Muscle of arm (tissue), 12 donors: ENCODE measurements around the gene TUBA4B. TPM values are rescaled to one million over a fixed set of nuclear protein-coding genes. Genes with fewer than 3 reads are reported as not detected.

Experiments
- DNase-seq: peaks from one replicate; pipeline ENCODE4 v3.0.0-alpha.2; 2013
- polyA plus RNA-seq, 12 donors: library from polyadenylated mRNA; unstranded; fragments of 120-200 nt; gene quantifications; one replicate each; pipeline ENCODE4 v1.2.1, GENCODE V29; 2013; ENCODE audit not compliant: insufficient read length in 12 of 12

TUBA4B gene
- polyA plus RNA-seq, 12 donors, result 0.21 to 0.24 (median 0.23) TPM; not detected in 9

DNA sequence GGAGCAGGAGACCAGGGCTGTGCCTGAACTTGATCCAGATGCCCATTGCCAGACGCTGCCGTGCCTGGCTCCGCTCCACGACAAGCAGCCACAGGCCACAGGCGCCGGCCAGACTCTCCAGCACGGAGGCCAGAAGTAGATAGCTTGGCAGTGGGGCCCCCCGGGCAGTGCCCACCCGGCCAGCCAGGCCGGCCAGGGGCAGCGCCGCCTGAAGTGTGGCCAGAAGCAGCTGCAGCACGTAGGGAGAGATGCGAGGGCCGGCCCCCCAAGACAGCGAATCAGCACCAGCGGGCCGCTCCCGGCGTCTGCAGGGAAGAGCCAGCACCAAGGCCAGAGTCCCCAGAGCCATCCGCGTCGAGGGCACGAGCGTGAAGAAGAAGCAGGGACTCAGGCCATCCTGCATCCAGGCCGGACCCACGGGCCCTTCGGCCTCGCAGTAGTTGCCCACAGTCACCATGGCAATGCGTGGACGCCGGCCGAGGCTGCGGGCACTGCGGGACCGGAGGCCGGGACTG is 34.8 kb upstream of the TUBA4B start:
- no peak for DNase-seq

- DNase-seq, result peak; percentile 98
Measured at GRCh38 chr2:219218732-219219701, 34.0 kb upstream of the TUBA4B start, which contains the start of gene ABCB6. ABCB6 (minus strand) TSS chr2:219218958; CDS start chr2:219218673, 285 bp downstream.

- no peak for DNase-seq
Measured at GRCh38 chr2:219219784-219220532, 33.1 kb upstream of the TUBA4B start.

DNA sequence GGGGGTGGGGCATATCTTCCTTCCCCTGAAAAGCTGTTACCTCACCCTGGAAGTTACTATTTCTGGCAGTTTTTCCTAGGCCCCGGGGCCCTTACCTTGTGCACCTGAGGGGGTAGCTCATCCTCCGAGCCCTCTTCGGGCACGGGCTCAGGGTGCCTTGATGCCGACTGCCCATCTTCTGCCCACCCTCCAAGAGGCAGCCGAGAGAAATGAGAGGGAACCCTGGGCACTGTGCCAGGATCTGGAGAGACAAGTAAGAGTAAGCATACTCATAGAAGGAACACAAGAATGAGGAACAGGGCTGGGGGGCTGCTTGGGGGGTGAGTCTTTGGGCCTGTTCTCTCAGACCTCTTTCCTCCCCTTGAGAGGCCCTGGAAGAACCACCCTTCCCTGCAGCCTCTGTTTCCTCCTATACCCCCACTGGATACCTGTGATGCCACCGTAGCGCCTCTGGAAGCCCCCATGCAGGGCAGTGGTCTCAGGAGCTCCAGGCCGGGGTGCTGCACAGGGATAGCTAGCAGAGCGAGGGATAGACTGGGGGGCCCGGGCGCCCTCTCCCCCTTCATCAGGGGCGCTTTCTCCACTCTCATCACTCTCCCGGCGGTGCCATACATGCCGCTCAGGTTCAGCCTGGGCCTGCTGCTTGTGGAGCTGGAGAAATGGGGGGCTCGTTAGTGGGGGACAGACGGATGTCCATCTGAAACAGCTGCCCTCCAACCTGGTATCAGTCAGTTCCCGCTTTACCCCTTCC is 32.2 kb upstream of the TUBA4B start:
- DNase-seq, result no peak

- DNase-seq, result no peak
Measured at GRCh38 chr2:219221957-219222518, 31.0 kb upstream of the TUBA4B start.

- no peak for DNase-seq
Measured at GRCh38 chr2:219223831-219224610, 29.0 kb upstream of the TUBA4B start.

DNA sequence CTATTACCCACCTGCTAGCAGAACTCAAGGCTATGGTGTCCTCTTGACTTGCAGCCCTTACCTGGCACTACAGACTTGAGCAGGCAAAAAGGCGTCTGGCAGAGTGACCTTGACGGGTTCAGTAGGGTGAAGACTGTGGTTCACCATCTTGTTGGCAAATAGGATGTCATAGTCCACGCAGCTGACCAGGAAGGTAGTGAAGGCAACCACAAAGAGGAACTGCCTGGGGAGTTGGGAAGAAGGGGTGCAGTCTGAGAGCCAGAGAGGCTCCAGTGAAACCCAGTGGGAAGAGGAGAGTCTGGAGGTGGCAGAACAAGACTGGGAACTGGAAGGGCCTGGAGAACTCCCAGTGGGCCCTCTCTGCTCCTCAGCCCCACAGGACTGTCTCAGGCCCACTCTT is 27.7 kb upstream of the TUBA4B start:
- no peak for DNase-seq

GRCh38 chr2:219228041-219228910 is 24.8 kb upstream of the TUBA4B start:
- no peak for DNase-seq

DNA sequence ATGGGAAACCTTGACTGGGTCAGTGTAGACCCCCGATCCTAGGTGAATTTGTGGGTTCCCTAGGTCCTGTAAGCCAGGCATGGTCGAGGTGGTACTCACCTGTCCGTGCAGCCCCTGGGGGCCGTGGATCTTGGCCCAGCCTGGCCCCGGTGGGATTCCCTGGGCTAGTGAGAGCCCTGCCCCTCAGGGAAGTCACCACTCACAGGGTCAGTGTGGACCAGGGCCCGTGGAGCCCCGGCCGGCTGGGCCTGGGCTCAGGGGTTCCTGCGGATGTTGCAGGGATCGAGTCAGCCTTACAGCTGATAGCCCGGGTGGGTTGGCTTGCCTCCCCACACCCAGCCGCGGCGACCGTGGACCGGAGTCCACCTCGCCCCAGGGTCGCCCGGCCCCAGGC is 24.1 kb upstream of the TUBA4B start:
- no peak for DNase-seq

DNA sequence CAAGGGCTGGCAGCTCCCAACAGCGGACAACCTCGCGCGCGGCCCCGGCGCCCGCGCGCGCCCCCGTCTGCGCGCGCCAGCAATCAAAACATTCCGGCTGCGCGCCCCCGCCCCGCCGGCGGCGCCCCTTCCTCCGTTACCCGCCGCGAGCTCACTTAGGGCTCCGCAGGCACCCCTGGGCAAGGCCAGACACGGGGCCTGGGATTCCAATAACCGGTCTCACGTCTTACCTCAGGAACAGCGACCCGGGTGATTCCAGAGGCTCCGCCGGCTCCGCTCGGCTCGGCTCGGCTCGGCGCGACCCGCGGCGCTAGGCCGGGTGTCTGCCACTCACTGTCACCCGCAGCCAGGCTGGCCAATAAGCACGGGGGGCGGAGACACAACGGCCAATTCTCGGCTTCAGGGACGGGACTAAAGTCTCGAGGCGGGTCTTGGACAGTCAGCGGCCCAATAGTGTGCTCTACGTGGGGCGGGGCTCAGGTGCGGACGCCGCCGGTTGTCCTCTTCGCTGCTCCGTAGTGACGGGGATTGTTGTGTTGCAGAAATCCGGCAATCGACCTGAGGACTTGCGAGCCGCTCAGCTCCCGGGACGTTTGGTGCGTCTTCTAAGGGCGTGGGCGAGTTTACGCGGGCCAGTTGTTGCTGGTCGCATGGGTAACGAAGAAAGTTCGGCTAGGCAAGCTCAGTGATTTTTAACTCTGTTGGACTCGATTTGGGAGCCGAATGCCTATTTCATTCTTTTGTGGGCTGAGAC is 23.6 kb upstream of the TUBA4B start, which contains the start of the genes ANKZF1 and ATG9A:
Gene ANKZF1 (plus strand): TSS at position 502 of the 754 bp plus-strand sequence. CDS start 452 bp downstream, outside the sequence.
Gene ATG9A (minus strand): TSS at position 332 of the 754 bp plus-strand sequence. CDS start 1,612 bp downstream, outside the sequence.
- peak; percentile 97 for DNase-seq

GRCh38 chr2:219230059-219230540 is 22.9 kb upstream of the TUBA4B start:
- DNase-seq, result peak; percentile 20

GRCh38 chr2:219234331-219234730 is 18.7 kb upstream of the TUBA4B start:
- DNase-seq, result no peak

DNA sequence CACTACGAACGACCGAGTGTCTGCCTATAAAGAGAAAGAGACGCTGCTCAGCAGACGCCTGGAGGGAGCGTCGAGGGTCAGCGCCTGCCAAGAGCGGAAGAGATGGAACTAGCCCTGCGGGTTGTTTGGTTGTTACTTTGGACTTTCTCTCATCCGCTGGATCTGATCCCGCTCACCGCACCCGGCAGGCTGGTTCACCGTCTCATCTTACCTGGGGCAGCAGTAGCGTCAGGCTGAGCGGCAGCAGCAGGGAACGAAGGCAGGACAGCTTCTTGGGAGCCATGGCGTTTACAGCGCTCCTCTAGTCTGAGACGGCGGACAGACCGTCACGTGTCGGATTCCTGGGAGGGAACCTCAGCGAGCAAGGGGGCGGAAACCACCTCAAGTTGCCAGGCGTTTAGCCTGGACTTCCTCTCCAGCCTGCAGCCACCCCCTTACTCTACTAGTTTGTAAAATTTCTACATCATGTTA is 9.7 kb upstream of the TUBA4B start:
- DNase-seq, result no peak

DNA sequence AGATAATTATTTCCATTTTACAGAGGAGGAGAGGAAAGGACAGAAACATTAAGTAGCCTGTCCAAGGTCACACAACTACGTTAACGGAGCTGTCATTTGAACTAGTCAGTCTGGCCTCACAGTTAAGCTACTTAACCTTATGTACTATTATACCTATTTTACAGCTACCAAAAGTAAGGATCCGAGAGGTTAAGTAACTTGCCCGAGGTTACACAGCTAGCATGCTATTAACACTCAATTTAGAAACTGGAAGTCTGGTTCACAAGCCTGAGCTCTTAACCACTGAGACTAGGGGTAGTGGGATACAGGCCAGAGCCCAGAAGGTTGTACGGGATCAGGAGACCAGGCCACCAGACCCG is 8.3 kb upstream of the TUBA4B start:
- no peak for DNase-seq

DNA sequence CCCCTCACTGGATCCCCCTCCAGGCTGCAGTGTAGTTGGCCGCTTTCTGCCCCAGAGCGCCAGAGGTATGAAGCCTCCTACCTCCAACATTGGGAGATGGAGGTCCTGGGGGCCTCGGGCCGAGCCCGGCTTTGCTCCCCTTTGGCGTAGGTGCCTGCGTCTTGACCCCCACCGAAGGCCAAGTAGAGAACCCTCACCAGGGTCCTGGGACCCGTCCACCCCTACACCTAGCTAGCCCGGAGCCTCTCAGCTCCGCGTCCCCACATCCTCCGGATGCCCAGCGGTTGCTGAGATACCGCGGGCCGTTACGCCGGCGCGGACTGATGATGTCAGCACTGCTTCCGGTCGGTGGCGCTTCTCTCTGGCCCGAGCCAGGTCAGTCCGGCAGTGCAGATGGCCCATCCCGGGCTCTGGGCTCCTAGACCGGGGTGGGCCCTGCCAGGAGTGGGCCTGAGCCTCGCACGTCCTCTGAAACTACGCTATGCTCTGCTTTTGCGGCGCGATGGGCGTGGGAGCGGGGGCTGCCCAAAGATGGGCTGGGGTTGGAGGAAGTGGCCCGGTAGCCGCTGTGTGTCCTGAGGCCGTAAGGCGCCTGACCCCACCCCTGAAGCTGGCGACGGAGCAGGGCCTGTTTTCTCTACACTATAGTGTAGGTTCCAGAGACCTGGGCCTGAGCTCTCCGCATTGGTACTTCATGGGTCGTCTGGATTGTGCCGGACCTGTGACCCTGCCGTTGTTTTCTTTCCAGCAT is 7.7 kb upstream of the TUBA4B start, which contains the start of the genes GLB1L and STK16:
Gene GLB1L (minus strand): TSS at position 297 of the 751 bp plus-strand sequence. CDS start 1,871 bp downstream, outside the sequence.
Gene STK16 (plus strand): TSS at position 332 of the 751 bp plus-strand sequence. CDS start 521 bp downstream, outside the sequence.
- peak; percentile 97 for DNase-seq

- peak; percentile 19 for DNase-seq
Measured at GRCh38 chr2:219245899-219246230, 7.2 kb upstream of the TUBA4B start.

DNA sequence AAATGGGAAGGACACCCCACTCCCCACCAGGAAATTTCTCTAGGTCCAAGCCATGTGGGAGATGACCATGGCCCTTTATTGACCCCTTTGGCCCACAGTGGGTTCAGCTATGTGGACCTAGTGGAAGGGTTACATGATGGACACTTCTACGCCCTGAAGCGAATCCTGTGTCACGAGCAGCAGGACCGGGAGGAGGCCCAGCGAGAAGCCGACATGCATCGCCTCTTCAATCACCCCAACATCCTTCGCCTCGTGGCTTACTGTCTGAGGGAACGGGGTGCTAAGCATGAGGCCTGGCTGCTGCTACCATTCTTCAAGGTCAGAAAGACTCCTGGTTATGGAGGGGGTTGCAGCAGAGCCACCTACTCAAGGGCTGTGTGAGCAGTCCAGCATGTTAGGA is 6.5 kb upstream of the TUBA4B start:
- no peak for DNase-seq
